ENCODE results near the gene CSK. TPM values are rescaled to one million over a fixed set of nuclear protein-coding genes. Genes with fewer than 3 reads are reported as not detected.

The CSK gene
- total RNA-seq, 1 donor from 2014 or later, result 28.4 TPM

GRCh38 chr15:74777769-74778598, 3.9 kb upstream of the CSK start:
- H3K4me3 ChIP-seq (ENCODE audit: low read depth, low read length), result no peak overlapping the region
- TF ChIP-seq, protein P1, sequence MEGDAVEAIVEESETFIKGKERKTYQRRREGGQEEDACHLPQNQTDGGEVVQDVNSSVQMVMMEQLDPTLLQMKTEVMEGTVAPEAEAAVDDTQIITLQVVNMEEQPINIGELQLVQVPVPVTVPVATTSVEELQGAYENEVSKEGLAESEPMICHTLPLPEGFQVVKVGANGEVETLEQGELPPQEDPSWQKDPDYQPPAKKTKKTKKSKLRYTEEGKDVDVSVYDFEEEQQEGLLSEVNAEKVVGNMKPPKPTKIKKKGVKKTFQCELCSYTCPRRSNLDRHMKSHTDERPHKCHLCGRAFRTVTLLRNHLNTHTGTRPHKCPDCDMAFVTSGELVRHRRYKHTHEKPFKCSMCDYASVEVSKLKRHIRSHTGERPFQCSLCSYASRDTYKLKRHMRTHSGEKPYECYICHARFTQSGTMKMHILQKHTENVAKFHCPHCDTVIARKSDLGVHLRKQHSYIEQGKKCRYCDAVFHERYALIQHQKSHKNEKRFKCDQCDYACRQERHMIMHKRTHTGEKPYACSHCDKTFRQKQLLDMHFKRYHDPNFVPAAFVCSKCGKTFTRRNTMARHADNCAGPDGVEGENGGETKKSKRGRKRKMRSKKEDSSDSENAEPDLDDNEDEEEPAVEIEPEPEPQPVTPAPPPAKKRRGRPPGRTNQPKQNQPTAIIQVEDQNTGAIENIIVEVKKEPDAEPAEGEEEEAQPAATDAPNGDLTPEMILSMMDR (conservative IDR thresholded peaks at IDR 0.05; ENCODE audit: low read depth, low read length), result no peak

DNA sequence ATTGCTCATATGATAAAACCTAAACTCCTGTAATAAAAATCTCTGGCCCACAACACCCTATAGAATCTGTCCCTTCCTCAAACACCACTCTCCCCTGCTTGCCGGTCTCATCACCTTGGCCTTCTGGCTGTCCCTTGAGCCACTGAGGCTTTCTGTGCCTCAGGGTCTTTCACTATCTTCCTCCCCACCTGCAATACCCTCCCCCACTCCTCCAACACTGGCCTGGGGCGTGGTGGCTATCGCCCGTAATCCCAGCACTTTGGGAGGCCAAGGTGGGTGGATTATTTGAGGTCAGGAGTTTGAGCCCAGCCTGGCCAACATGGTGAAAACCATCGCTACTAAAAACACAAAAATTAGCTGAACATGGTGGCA, 3.3 kb upstream of the CSK start:
- TF ChIP-seq, protein P1 (conservative IDR thresholded peaks at IDR 0.05; ENCODE audit: low read depth, low read length), result no peak
- H3K4me3 ChIP-seq (ENCODE audit: low read depth, low read length), result no peak overlapping the region
- DNase-seq (ENCODE audit: low read depth), result no peak

More at GRCh38 chr15:74777769-74778598, 3.9 kb upstream of the CSK start:
- DNase-seq (ENCODE audit: low read depth), result no peak

- TF ChIP-seq, protein P1 (conservative IDR thresholded peaks at IDR 0.05; ENCODE audit: low read depth, low read length), result no peak
- DNase-seq (ENCODE audit: low read depth), result no peak
- H3K4me3 ChIP-seq (ENCODE audit: low read depth, low read length), result no peak overlapping the region
These were observed 2.7 kb upstream of the CSK start for GRCh38 chr15:74779162-74779648.

DNA sequence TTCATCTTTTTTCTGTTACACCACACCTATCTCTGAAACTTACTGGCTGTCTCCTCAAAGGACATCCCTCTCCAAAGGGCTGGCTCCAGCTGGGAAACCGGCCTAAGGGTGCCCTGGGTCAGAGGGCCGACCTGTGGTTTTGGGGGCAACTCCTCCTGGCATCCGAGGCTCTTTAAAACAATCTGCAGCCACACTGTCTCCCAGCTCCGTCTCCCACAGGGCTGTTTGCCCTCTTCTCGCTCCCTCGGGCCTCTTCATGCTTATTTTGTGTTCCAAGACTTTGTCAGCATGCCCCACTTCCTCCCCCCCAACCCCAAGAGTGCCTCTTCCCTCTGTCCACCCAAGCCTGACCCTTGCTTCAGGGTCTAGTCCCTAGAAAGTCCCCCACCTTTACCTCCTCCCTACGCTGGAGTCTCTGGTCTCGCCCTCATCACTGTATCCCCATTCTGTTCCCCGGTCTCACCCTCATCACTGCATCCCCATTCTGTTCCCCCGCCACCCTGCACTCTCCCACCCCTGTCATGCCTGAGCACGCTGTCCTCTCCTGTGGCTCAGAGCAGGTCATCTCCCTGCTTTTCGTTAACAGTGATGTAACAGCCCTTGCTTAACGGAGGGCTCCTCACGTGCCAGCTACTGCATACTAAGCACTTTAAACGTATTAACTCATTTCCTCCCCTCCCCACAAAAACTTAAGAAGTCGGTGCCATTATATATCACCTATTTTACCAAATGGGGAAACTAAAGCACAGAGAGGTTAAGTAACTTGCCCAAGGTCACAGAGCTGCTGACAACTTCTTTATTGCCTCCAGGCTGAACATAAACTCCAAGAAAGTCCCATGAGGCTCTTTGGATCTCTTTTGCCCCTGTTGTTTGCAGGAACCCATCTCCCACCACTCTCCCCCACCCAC, 1.1 kb upstream of the CSK start:
- H3K4me3 ChIP-seq (ENCODE audit: low read depth, low read length), result no peak overlapping the region
- DNase-seq (ENCODE audit: low read depth), result no peak

GRCh38 chr15:74782259-74783071, 585 bp downstream of the CSK start:
- TF ChIP-seq, protein P1 (conservative IDR thresholded peaks at IDR 0.05; ENCODE audit: low read depth, low read length), result no peak
- DNase-seq (ENCODE audit: low read depth), result no peak
- peak overlapping the region; percentile 91 for H3K4me3 ChIP-seq (ENCODE audit: low read depth, low read length)

More for the DNA sequence above, 1.1 kb upstream of the CSK start:
- TF ChIP-seq, protein P1 (conservative IDR thresholded peaks at IDR 0.05; ENCODE audit: low read depth, low read length), result no peak

- peak overlapping the region; percentile 91 for H3K4me3 ChIP-seq (ENCODE audit: low read depth, low read length)
- no peak for DNase-seq (ENCODE audit: low read depth)
- TF ChIP-seq, protein P1 (conservative IDR thresholded peaks at IDR 0.05; ENCODE audit: low read depth, low read length), result no peak
These were observed 1.4 kb downstream of the CSK start for GRCh38 chr15:74783072-74783807.
